Panc1 (cell line): ENCODE results near the gene MACC1.

ENCODE experiments used
- POLR2AphosphoS5 ChIP-seq: IDR thresholded peaks from 2 replicates; pipeline ENCODE4 v1.6.1; 2012; ENCODE audit warnings: mild to moderate bottlenecking, low read depth, low read length, moderate library complexity
- TCF7L2 ChIP-seq: IDR thresholded peaks from 2 replicates; pipeline ENCODE4 v1.6.1; 2011; ENCODE audit warnings: mild to moderate bottlenecking, low read depth, low read length, inconsistent platforms
- TF ChIP-seq, protein P1 (sequence below): fragments of 450-650 bp; IDR thresholded peaks from 2 replicates; pipeline ENCODE4 v1.5.1; 2017; ENCODE audit warnings: mild to moderate bottlenecking
- TF ChIP-seq, protein P2 (sequence below), 2 experiments: IDR thresholded peaks; 2 replicates each; pipeline ENCODE4 v1.6.1; 2011 to 2012; ENCODE audit warnings: low read depth in 2 of 2, control low read depth in 1 of 2, low read length in 1 of 2, mild to moderate bottlenecking in 1 of 2, moderate library complexity in 1 of 2; ENCODE audit not compliant: insufficient read depth in 1 of 2

DNA sequence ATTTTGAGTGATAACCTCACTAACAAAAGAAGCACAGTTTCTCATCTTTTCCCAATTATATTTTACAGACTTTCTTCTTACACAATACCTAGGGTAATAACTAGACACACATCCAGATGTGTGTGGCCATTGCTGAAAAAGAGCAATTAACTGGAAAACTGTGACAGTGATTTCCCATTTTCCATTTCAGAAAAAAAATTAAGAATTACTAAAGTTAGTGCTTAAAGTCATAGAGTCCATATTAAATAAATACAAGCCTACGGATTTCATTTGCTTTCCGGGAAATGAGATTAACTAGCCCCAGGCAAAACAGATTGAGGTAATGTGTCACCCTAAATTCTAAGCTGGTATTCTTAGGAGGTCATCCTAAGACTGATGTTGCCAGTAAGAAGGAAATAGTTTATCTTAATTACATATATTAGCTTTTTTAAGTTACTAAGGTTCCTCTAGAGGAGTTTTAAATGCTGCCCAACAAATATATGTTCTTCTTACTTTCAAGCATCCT is 10.2 kb upstream of the MACC1 start:
- TF ChIP-seq, protein P1, sequence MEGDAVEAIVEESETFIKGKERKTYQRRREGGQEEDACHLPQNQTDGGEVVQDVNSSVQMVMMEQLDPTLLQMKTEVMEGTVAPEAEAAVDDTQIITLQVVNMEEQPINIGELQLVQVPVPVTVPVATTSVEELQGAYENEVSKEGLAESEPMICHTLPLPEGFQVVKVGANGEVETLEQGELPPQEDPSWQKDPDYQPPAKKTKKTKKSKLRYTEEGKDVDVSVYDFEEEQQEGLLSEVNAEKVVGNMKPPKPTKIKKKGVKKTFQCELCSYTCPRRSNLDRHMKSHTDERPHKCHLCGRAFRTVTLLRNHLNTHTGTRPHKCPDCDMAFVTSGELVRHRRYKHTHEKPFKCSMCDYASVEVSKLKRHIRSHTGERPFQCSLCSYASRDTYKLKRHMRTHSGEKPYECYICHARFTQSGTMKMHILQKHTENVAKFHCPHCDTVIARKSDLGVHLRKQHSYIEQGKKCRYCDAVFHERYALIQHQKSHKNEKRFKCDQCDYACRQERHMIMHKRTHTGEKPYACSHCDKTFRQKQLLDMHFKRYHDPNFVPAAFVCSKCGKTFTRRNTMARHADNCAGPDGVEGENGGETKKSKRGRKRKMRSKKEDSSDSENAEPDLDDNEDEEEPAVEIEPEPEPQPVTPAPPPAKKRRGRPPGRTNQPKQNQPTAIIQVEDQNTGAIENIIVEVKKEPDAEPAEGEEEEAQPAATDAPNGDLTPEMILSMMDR = no peak
- TF ChIP-seq TCF7L2 = no peak
- TF ChIP-seq POLR2AphosphoS5 = no peak
- TF ChIP-seq, protein P2, sequence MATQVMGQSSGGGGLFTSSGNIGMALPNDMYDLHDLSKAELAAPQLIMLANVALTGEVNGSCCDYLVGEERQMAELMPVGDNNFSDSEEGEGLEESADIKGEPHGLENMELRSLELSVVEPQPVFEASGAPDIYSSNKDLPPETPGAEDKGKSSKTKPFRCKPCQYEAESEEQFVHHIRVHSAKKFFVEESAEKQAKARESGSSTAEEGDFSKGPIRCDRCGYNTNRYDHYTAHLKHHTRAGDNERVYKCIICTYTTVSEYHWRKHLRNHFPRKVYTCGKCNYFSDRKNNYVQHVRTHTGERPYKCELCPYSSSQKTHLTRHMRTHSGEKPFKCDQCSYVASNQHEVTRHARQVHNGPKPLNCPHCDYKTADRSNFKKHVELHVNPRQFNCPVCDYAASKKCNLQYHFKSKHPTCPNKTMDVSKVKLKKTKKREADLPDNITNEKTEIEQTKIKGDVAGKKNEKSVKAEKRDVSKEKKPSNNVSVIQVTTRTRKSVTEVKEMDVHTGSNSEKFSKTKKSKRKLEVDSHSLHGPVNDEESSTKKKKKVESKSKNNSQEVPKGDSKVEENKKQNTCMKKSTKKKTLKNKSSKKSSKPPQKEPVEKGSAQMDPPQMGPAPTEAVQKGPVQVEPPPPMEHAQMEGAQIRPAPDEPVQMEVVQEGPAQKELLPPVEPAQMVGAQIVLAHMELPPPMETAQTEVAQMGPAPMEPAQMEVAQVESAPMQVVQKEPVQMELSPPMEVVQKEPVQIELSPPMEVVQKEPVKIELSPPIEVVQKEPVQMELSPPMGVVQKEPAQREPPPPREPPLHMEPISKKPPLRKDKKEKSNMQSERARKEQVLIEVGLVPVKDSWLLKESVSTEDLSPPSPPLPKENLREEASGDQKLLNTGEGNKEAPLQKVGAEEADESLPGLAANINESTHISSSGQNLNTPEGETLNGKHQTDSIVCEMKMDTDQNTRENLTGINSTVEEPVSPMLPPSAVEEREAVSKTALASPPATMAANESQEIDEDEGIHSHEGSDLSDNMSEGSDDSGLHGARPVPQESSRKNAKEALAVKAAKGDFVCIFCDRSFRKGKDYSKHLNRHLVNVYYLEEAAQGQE (IDR thresholded peaks at IDR 0.05; ENCODE audit: insufficient read depth in 1 of 2, low read depth in 2 of 2, low read length in 1 of 2) = no peak
